ENCODE data around the gene SLAMF7. TPM values are rescaled to one million over a fixed set of nuclear protein-coding genes. Genes with fewer than 3 reads are reported as not detected.
A peak's percentile ranks its signal among the peaks of the same experiment; 100 is the strongest.

The SLAMF7 gene
- total and polyA plus RNA-seq, 2 donors (not counting 1 experiment from before 2014, with no cell fraction given), result 13.1 to 52.6 TPM

DNA sequence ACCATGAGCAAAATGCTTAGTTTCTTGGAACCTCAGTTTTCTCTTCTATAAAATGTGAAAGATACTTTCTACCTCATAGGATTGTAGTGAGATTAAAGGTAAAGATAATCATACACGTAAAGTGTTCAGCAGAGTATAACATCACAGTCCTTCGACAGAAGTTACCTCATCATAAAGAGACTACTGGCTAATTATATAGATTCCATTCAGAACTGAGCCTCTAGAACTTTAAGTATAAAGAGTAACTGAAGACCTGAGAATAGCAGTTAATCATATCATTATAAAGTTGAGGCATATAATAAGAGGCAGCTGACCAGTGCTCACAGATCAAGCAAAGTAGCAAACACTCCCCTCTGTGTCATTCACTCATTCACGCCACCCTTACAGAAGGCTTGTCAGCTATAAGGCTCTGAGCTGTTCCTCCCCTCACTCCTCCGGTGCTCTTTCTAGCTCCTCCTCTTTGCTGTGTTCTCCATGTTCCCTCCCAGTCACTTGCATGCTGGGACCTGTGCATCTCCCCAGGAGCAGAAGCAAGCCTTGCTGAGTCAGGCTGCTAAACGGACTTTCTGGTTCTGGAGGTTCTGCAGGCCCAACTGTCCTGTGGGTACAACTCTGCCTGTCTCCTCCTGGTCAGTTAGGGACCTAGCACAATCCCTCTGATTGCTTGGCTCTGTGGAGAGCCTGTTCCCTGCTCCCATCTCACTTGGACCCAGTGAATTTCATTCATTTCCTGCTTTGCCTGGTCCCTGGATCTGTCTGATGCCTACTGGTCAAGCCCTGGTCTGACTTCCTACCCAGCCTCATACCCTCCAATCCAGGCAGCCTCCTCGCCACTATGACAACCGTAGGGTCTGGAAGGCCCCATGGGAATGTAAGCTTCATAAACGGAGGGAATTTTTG lies 28.6 kb downstream of the SLAMF7 start:
- no peaks in the 10 kb centered on the region for H3K9me3 Mint-ChIP-seq (ENCODE audit: insufficient read depth)
- peak overlapping the region; percentile 85 for H3K27ac Mint-ChIP-seq
- Histone ChIP-seq H3K27me3 (replicated peaks in 1 of 4; ENCODE audit: control extremely low read depth in 1 of 4, control insufficient read depth in 3 of 4, insufficient read depth in 4 of 4, low read length in 3 of 4) (no peaks in the 10 kb centered on the region), H4K20me1 (ENCODE audit: control insufficient read depth, insufficient read depth, low read length, poor library complexity, severe bottlenecking) (no peaks in the 10 kb centered on the region), H3K4me1 (ENCODE audit: control insufficient read depth in 2 of 2, insufficient read depth in 2 of 2, low read length in 2 of 2) (peaks cover 11 to 18% of the 10 kb centered on the region in 2 donors), H3K36me3 (replicated peaks in 1 of 2; ENCODE audit: control extremely low read depth in 1 of 2, control insufficient read depth in 1 of 2, extremely low read depth in 1 of 2, insufficient read depth in 2 of 2, low read length in 1 of 2) (no peaks in the 10 kb centered on the region), H3K79me2 (ENCODE audit: control insufficient read depth, insufficient read depth, low read length) (peaks cover 9% of the 10 kb centered on the region), H3K4me3 (ENCODE audit: control extremely low read depth in 1 of 5, extremely low read depth in 1 of 5, insufficient read depth in 1 of 5, low read depth in 2 of 5, low read length in 4 of 5) (peak overlapping the region in 4 of 5 experiments; percentile 20 to 64 (median 43)), H3K4me2 (replicated peaks; ENCODE audit: low read depth, low read length, poor library complexity, severe bottlenecking) (peak overlapping the region; percentile 77), H3K9ac (ENCODE audit: low read length) (peak overlapping the region; percentile 69), H3K27ac (ENCODE audit: low read length in 2 of 2) (peak overlapping the region; percentile 39 to 68), H3K9me3 (ENCODE audit: control extremely low read depth in 1 of 3, control insufficient read depth in 2 of 3, insufficient read depth in 1 of 3, low read length in 2 of 3) (no peaks in the 10 kb centered on the region), H2AFZ (ENCODE audit: insufficient read depth, low read depth, low read length, poor library complexity, severe bottlenecking) (peak overlapping the region; percentile 79)
- peak overlapping the region; percentile 83 for H3K4me3 Mint-ChIP-seq
- DNase-seq (no peak), ATAC-seq (ENCODE audit: low read depth) (peak; percentile 16)
- ChIA-PET POLR2A (interaction anchor here (1.5 to 2.0 kb wide), 2 partner anchors 14 to 86 kb away, joined by 3 to 24 read pairs; no protein-coding TSS in a partner anchor), CTCF (interaction anchor here (0.7 to 8.0 kb wide), 34 partner anchors 9 to 335 kb away, joined by 3 to 134 read pairs (median 8); partner anchors contain the start of genes CD48, ITLN2, LY9 and SLAMF7)
- TF ChIP-seq, protein P1, sequence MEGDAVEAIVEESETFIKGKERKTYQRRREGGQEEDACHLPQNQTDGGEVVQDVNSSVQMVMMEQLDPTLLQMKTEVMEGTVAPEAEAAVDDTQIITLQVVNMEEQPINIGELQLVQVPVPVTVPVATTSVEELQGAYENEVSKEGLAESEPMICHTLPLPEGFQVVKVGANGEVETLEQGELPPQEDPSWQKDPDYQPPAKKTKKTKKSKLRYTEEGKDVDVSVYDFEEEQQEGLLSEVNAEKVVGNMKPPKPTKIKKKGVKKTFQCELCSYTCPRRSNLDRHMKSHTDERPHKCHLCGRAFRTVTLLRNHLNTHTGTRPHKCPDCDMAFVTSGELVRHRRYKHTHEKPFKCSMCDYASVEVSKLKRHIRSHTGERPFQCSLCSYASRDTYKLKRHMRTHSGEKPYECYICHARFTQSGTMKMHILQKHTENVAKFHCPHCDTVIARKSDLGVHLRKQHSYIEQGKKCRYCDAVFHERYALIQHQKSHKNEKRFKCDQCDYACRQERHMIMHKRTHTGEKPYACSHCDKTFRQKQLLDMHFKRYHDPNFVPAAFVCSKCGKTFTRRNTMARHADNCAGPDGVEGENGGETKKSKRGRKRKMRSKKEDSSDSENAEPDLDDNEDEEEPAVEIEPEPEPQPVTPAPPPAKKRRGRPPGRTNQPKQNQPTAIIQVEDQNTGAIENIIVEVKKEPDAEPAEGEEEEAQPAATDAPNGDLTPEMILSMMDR (IDR thresholded peaks at IDR 0.05), result no peak
- TF ChIP-seq EZH2 (IDR thresholded peaks at IDR 0.05; ENCODE audit: borderline replicate concordance, insufficient read depth, low read depth, low read length, poor library complexity, severe bottlenecking), result no peak
- intact Hi-C loops (cut with micrococcal nuclease), result loop anchor here (1.0 to 5.0 kb wide), 4 partner anchors 29 to 185 kb away; partner anchors contain the start of genes ITLN2 and LY9
- WGBS (ENCODE audit: insufficient coverage), result 62% methylated on average over 4 of the region's 8 CpGs
- peaks cover 25% of the 10 kb centered on the region for H3K4me1 Mint-ChIP-seq
- H3K27me3 Mint-ChIP-seq, result no peaks in the 10 kb centered on the region

All from B cell (primary cell).